Measurements from ENCODE around the gene GPC6.

GRCh38 chr13:93397619-93398018 is 171.0 kb downstream of the GPC6 start:
- TF ChIP-seq CTCF (IDR thresholded peaks at IDR 0.05) (no peak), NFE2L2 (conservative IDR thresholded peaks at IDR 0.05; ENCODE audit: low read length) (no peak), MYC (IDR thresholded peaks at IDR 0.05; ENCODE audit: borderline replicate concordance, low read length) (no peak), POLR2A (IDR thresholded peaks at IDR 0.05; ENCODE audit: low read length) (no peak), RFX5 (IDR thresholded peaks at IDR 0.05) (no peak), NPAS2 (CRISPR knock-in tag; IDR thresholded peaks at IDR 0.05; ENCODE audit: borderline replicate concordance) (no peak), EHMT2 (IDR thresholded peaks at IDR 0.05; ENCODE audit: low read depth) (no peak), HDAC2 (IDR thresholded peaks at IDR 0.05) (no peak), SMC3 (IDR thresholded peaks at IDR 0.05) (no peak), ESRRA (IDR thresholded peaks at IDR 0.05; ENCODE audit: borderline replicate concordance, low read length) (no peak)

Data from A549 (cell line).